Measurements from ENCODE around the gene TSC22D3.

- TF ChIP-seq CTCF (IDR thresholded peaks at IDR 0.05; ENCODE audit: low read length) (no peak), EZH2 (IDR thresholded peaks at IDR 0.05; ENCODE audit: borderline replicate concordance, low read length) (no peak)
Observed at GRCh38 chrX:107723511-107723910, 52.1 kb downstream of the TSC22D3 start.

All from OCI-LY1 (cell line).